ENCODE results near the gene NAA35. TPM values are rescaled to one million over a fixed set of nuclear protein-coding genes. Genes with fewer than 3 reads are reported as not detected.

The NAA35 gene
- total RNA-seq, 2 experiments from 2014 or later: 19.4 to 19.8 TPM

DNA sequence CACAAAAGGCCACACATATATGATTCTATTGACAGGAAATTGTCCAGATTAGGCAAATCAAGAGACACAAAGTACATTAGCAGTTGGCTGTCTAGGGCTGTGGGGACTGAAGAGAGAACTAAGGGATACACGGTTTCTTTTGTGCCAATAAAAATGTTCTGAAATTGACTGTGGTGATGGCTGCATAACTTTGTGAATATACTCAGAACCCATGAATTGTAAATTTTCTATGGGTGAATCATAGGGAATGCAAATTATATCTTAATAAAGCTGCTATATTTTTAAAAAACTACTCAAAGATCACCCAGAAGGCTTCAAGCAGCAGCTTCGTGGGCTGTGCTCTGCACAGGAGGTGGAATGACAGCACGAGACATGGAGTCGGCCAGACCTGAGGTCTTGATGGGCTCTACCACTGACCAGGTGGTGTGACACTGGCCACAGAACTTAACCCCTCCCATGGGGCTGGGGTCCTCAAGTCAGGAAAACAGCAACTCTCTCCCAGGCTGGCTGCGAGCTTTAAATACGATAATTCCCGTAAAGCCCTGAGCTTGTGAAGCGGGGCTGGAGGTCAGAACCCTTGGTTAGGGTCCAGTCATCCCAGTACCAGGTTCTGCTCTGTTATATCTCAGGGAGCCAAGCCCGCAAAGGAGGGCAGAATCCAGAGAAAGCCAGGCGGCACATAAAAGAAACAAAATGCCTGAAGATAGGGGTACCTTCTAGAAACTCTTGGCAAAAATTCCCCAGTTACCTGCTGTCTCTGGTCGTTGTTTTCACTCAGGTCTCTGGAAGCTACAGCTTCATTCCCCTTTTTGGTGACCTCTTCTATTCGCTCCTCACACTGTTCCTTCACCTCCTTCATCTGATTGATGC, 99.3 kb downstream of the NAA35 start:
- ATAC-seq (ENCODE audit: poor library complexity) (no peak), DNase-seq (no peak)
- H3K27ac Mint-ChIP-seq: no peak overlapping the region
- H3K9me3 Mint-ChIP-seq: no peaks in the 10 kb centered on the region
- ChIA-PET POLR2A (interaction anchor here (0.8 kb wide), 1 partner anchor 28 kb away, joined by 3 read pairs; no protein-coding TSS in a partner anchor), CTCF (no interaction called here)
- Histone ChIP-seq H3K36me3 (ENCODE audit: insufficient read depth, low read length) (no peaks in the 10 kb centered on the region), H3K27me3 (ENCODE audit: control insufficient read depth in 1 of 2, insufficient read depth in 2 of 2, low read length in 2 of 2) (no peaks in the 10 kb centered on the region), H3K4me1 (ENCODE audit: insufficient read depth, low read length) (no peaks in the 10 kb centered on the region), H3K4me3 (ENCODE audit: low read length) (no peak overlapping the region), H3K9me3 (ENCODE audit: control insufficient read depth in 1 of 2, insufficient read depth in 1 of 2, low read length in 2 of 2) (peaks cover 0 to 7% of the 10 kb centered on the region in 2 experiments), H3K27ac (ENCODE audit: low read depth in 1 of 2, low read length in 2 of 2) (no peak overlapping the region)
- H3K4me3 Mint-ChIP-seq: no peak overlapping the region
- TF ChIP-seq, protein P1, sequence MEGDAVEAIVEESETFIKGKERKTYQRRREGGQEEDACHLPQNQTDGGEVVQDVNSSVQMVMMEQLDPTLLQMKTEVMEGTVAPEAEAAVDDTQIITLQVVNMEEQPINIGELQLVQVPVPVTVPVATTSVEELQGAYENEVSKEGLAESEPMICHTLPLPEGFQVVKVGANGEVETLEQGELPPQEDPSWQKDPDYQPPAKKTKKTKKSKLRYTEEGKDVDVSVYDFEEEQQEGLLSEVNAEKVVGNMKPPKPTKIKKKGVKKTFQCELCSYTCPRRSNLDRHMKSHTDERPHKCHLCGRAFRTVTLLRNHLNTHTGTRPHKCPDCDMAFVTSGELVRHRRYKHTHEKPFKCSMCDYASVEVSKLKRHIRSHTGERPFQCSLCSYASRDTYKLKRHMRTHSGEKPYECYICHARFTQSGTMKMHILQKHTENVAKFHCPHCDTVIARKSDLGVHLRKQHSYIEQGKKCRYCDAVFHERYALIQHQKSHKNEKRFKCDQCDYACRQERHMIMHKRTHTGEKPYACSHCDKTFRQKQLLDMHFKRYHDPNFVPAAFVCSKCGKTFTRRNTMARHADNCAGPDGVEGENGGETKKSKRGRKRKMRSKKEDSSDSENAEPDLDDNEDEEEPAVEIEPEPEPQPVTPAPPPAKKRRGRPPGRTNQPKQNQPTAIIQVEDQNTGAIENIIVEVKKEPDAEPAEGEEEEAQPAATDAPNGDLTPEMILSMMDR (IDR thresholded peaks at IDR 0.05): no peak
- intact Hi-C loops (cut with DNase I, micrococcal nuclease): no loop called here
- no peaks in the 10 kb centered on the region for H3K4me1 Mint-ChIP-seq (ENCODE audit: low read depth)
- H3K36me3 Mint-ChIP-seq (ENCODE audit: low read depth): no peaks in the 10 kb centered on the region
- H3K27me3 Mint-ChIP-seq: no peaks in the 10 kb centered on the region

- Histone ChIP-seq H3K36me3 (ENCODE audit: insufficient read depth, low read length) (no peaks in the 10 kb centered on the region), H3K27ac (ENCODE audit: low read depth in 1 of 2, low read length in 2 of 2) (no peak overlapping the region), H3K9me3 (ENCODE audit: control insufficient read depth in 1 of 2, insufficient read depth in 1 of 2, low read length in 2 of 2) (peaks cover 0 to 7% of the 10 kb centered on the region in 2 experiments), H3K4me1 (ENCODE audit: insufficient read depth, low read length) (no peaks in the 10 kb centered on the region), H3K27me3 (ENCODE audit: control insufficient read depth in 1 of 2, insufficient read depth in 2 of 2, low read length in 2 of 2) (no peaks in the 10 kb centered on the region), H3K4me3 (ENCODE audit: low read length) (no peak overlapping the region)
- no peaks in the 10 kb centered on the region for H3K27me3 Mint-ChIP-seq
- TF ChIP-seq, protein P1 (IDR thresholded peaks at IDR 0.05): no peak
- H3K4me1 Mint-ChIP-seq (ENCODE audit: low read depth): no peaks in the 10 kb centered on the region
- POLR2A ChIA-PET: no interaction called here
- CTCF ChIA-PET: no interaction called here
- intact Hi-C loops (cut with DNase I, micrococcal nuclease): no loop called here
- H3K36me3 Mint-ChIP-seq (ENCODE audit: low read depth): no peaks in the 10 kb centered on the region
- no peak overlapping the region for H3K4me3 Mint-ChIP-seq
- DNase-seq (no peak), ATAC-seq (ENCODE audit: poor library complexity) (no peak)
- H3K9me3 Mint-ChIP-seq: no peaks in the 10 kb centered on the region
- H3K27ac Mint-ChIP-seq: no peak overlapping the region
Observed at GRCh38 chr9:86040861-86041155, 99.9 kb downstream of the NAA35 start.

- peaks cover 0 to 3% of the 10 kb centered on the region in 2 experiments for H3K9me3 ChIP-seq (ENCODE audit: control insufficient read depth in 1 of 2, insufficient read depth in 1 of 2, low read length in 2 of 2)
- no peak overlapping the region for H3K27ac ChIP-seq (ENCODE audit: low read depth in 1 of 2, low read length in 2 of 2)
- intact Hi-C loops (cut with DNase I, micrococcal nuclease): no loop called here
- no peaks in the 10 kb centered on the region for H3K4me1 ChIP-seq (ENCODE audit: insufficient read depth, low read length)
- Mint-ChIP-seq H3K4me1 (ENCODE audit: low read depth) (no peaks in the 10 kb centered on the region), H3K36me3 (ENCODE audit: low read depth) (no peaks in the 10 kb centered on the region), H3K27me3 (no peaks in the 10 kb centered on the region), H3K4me3 (no peak overlapping the region), H3K9me3 (no peaks in the 10 kb centered on the region), H3K27ac (no peak overlapping the region)
- H3K27me3 ChIP-seq (ENCODE audit: control insufficient read depth in 1 of 2, insufficient read depth in 2 of 2, low read length in 2 of 2): no peaks in the 10 kb centered on the region
- ChIA-PET CTCF (interaction anchor here (1.5 kb wide), 1 partner anchor 9 kb away, joined by 3 read pairs; no protein-coding TSS in a partner anchor), POLR2A (no interaction called here)
- ATAC-seq (ENCODE audit: poor library complexity) (no peak), DNase-seq (no peak)
- no peak overlapping the region for H3K4me3 ChIP-seq (ENCODE audit: low read length)
- no peaks in the 10 kb centered on the region for H3K36me3 ChIP-seq (ENCODE audit: insufficient read depth, low read length)
- TF ChIP-seq, protein P1 (IDR thresholded peaks at IDR 0.05): no peak
Observed at GRCh38 chr9:86041311-86041741, 100.4 kb downstream of the NAA35 start.
